ENCODE data around the gene TMEM92.
"Not testable (repeated sequence)": the region's sequence is repeated elsewhere in the genome, so short reads cannot be mapped to it uniquely, and the experiment has no call there.

TMEM92 gene

GRCh38 chr17:50290933-50291332 lies 16.7 kb downstream of the TMEM92 start:
- no peak for ATAC-seq (ENCODE audit: low read depth)
- Mint-ChIP-seq H3K36me3 (no peaks in the 10 kb centered on the region), H3K27ac (no peak overlapping the region), H3K4me3 (no peak overlapping the region), H3K27me3 (peaks cover 13% of the 10 kb centered on the region), H3K9me3 (no peaks in the 10 kb centered on the region), H3K4me1 (peaks cover 3% of the 10 kb centered on the region)
- DNase-seq (ENCODE audit: low spot score in 2 of 2), result no peak

- Mint-ChIP-seq H3K27me3 (peaks cover 5% of the 10 kb centered on the region), H3K4me1 (no peaks in the 10 kb centered on the region), H3K36me3 (no peaks in the 10 kb centered on the region), H3K27ac (no peak overlapping the region), H3K4me3 (no peak overlapping the region), H3K9me3 (no peaks in the 10 kb centered on the region)
- DNase-seq (ENCODE audit: low spot score in 2 of 2) (no peak), ATAC-seq (ENCODE audit: low read depth) (no peak)
Observed at GRCh38 chr17:50292465-50292864, 18.2 kb downstream of the TMEM92 start.

- Mint-ChIP-seq H3K4me1 (no peaks in the 10 kb centered on the region), H3K9me3 (no peaks in the 10 kb centered on the region), H3K4me3 (no peak overlapping the region), H3K36me3 (no peaks in the 10 kb centered on the region), H3K27ac (no peak overlapping the region), H3K27me3 (peaks cover 3% of the 10 kb centered on the region)
- ATAC-seq (ENCODE audit: low read depth) (no peak), DNase-seq (ENCODE audit: low spot score in 2 of 2) (no peak)
Observed at GRCh38 chr17:50295021-50295420, 20.8 kb downstream of the TMEM92 start.

- peak; percentile 79 to 87 for DNase-seq (ENCODE audit: low spot score in 2 of 2)
- Mint-ChIP-seq H3K36me3 (no peaks in the 10 kb centered on the region), H3K27ac (no peak overlapping the region)
Observed at GRCh38 chr17:50297407-50297865, 23.2 kb downstream of the TMEM92 start.

GRCh38 chr17:50298018-50298417 lies 23.8 kb downstream of the TMEM92 start:
- H3K27me3 Mint-ChIP-seq, result peaks cover 4% of the 10 kb centered on the region
- DNase-seq (ENCODE audit: low spot score in 2 of 2) (no peak), ATAC-seq (ENCODE audit: low read depth) (no peak)
- no peak overlapping the region for H3K4me3 Mint-ChIP-seq
- H3K36me3 Mint-ChIP-seq, result no peaks in the 10 kb centered on the region
- H3K9me3 Mint-ChIP-seq, result no peaks in the 10 kb centered on the region
- H3K27ac Mint-ChIP-seq, result no peak overlapping the region
- no peaks in the 10 kb centered on the region for H3K4me1 Mint-ChIP-seq

More at GRCh38 chr17:50297407-50297865, 23.2 kb downstream of the TMEM92 start:
- Mint-ChIP-seq H3K4me1 (no peaks in the 10 kb centered on the region), H3K9me3 (no peaks in the 10 kb centered on the region), H3K27me3 (peaks cover 4% of the 10 kb centered on the region), H3K4me3 (no peak overlapping the region)
- ATAC-seq (ENCODE audit: low read depth), result peak; percentile 98

GRCh38 chr17:50299776-50300175 lies 25.5 kb downstream of the TMEM92 start:
- Mint-ChIP-seq H3K27me3 (peaks cover 5% of the 10 kb centered on the region), H3K27ac (no peak overlapping the region), H3K4me1 (no peaks in the 10 kb centered on the region), H3K36me3 (no peaks in the 10 kb centered on the region), H3K4me3 (no peak overlapping the region), H3K9me3 (no peaks in the 10 kb centered on the region)
- ATAC-seq (ENCODE audit: low read depth) (no peak), DNase-seq (ENCODE audit: low spot score in 2 of 2) (no peak)

- DNase-seq (ENCODE audit: low spot score in 2 of 2); H3K27me3 Mint-ChIP-seq: not testable (repeated sequence)
Observed at GRCh38 chr17:50300824-50301223, 26.6 kb downstream of the TMEM92 start.

GRCh38 chr17:50301891-50302584 lies 27.8 kb downstream of the TMEM92 start:
- Mint-ChIP-seq H3K4me1 (no peaks in the 10 kb centered on the region), H3K9me3 (no peaks in the 10 kb centered on the region), H3K27me3 (peaks cover 9% of the 10 kb centered on the region), H3K36me3 (no peaks in the 10 kb centered on the region), H3K4me3 (no peak overlapping the region), H3K27ac (no peak overlapping the region)
- no peak for DNase-seq (ENCODE audit: low spot score in 2 of 2)
- ATAC-seq (ENCODE audit: low read depth), result no peak

More at GRCh38 chr17:50300824-50301223, 26.6 kb downstream of the TMEM92 start:
- H3K9me3 Mint-ChIP-seq; ATAC-seq (ENCODE audit: low read depth); H3K27ac Mint-ChIP-seq; H3K4me3 Mint-ChIP-seq; H3K4me1 Mint-ChIP-seq; H3K36me3 Mint-ChIP-seq: not testable (repeated sequence)

- Mint-ChIP-seq H3K4me1 (no peaks in the 10 kb centered on the region), H3K9me3 (no peaks in the 10 kb centered on the region), H3K36me3 (no peaks in the 10 kb centered on the region), H3K4me3 (no peak overlapping the region), H3K27ac (no peak overlapping the region), H3K27me3 (peaks cover 9% of the 10 kb centered on the region)
- DNase-seq (ENCODE audit: low spot score in 2 of 2) (no peak), ATAC-seq (ENCODE audit: low read depth) (no peak)
Observed at GRCh38 chr17:50303051-50303450, 28.8 kb downstream of the TMEM92 start.

GRCh38 chr17:50303596-50303995 lies 29.3 kb downstream of the TMEM92 start:
- Mint-ChIP-seq H3K4me1 (no peaks in the 10 kb centered on the region), H3K36me3 (no peaks in the 10 kb centered on the region), H3K9me3 (no peaks in the 10 kb centered on the region), H3K4me3 (no peak overlapping the region), H3K27ac (no peak overlapping the region), H3K27me3 (peaks cover 9% of the 10 kb centered on the region)
- no peak for DNase-seq (ENCODE audit: low spot score in 2 of 2)
- no peak for ATAC-seq (ENCODE audit: low read depth)

GRCh38 chr17:50304781-50305404 lies 30.6 kb downstream of the TMEM92 start:
- H3K4me3 Mint-ChIP-seq, result no peak overlapping the region
- DNase-seq (ENCODE audit: low spot score in 2 of 2) (no peak), ATAC-seq (ENCODE audit: low read depth) (no peak)
- no peaks in the 10 kb centered on the region for H3K9me3 Mint-ChIP-seq
- H3K27ac Mint-ChIP-seq, result no peak overlapping the region
- no peaks in the 10 kb centered on the region for H3K4me1 Mint-ChIP-seq
- H3K36me3 Mint-ChIP-seq, result no peaks in the 10 kb centered on the region
- peaks cover 9% of the 10 kb centered on the region for H3K27me3 Mint-ChIP-seq

- H3K27me3 Mint-ChIP-seq, result peaks cover 19% of the 10 kb centered on the region
- no peak for DNase-seq (ENCODE audit: low spot score in 2 of 2)
- peaks cover 3% of the 10 kb centered on the region for H3K4me1 Mint-ChIP-seq
- no peak overlapping the region for H3K4me3 Mint-ChIP-seq
- H3K27ac Mint-ChIP-seq, result no peak overlapping the region
- H3K36me3 Mint-ChIP-seq, result no peaks in the 10 kb centered on the region
- no peak for ATAC-seq (ENCODE audit: low read depth)
- no peaks in the 10 kb centered on the region for H3K9me3 Mint-ChIP-seq
Observed at GRCh38 chr17:50307654-50308053, 33.4 kb downstream of the TMEM92 start.

GRCh38 chr17:50308666-50309065 lies 34.4 kb downstream of the TMEM92 start:
- ATAC-seq (ENCODE audit: low read depth) (no peak), DNase-seq (ENCODE audit: low spot score in 2 of 2) (no peak)
- no peaks in the 10 kb centered on the region for H3K36me3 Mint-ChIP-seq
- H3K4me3 Mint-ChIP-seq, result no peak overlapping the region
- H3K27ac Mint-ChIP-seq, result no peak overlapping the region
- H3K4me1 Mint-ChIP-seq, result peaks cover 3% of the 10 kb centered on the region
- H3K9me3 Mint-ChIP-seq, result no peaks in the 10 kb centered on the region
- H3K27me3 Mint-ChIP-seq, result peaks cover 26% of the 10 kb centered on the region

- Mint-ChIP-seq H3K27ac (no peak overlapping the region), H3K36me3 (no peaks in the 10 kb centered on the region), H3K27me3 (peaks cover 26% of the 10 kb centered on the region), H3K4me3 (no peak overlapping the region), H3K4me1 (peaks cover 3% of the 10 kb centered on the region), H3K9me3 (no peaks in the 10 kb centered on the region)
- DNase-seq (ENCODE audit: low spot score in 2 of 2) (no peak), ATAC-seq (ENCODE audit: low read depth) (no peak)
Observed at GRCh38 chr17:50310455-50311111, 36.3 kb downstream of the TMEM92 start.
